OCI-LY3 (cell line): ENCODE results near the gene PROK1.

Experiments
- H2AFZ ChIP-seq: fragments of 200-600, 300-600 bp; shearing (Covaris generic); 2 replicates; pipeline ENCODE4 v1.6.0; 2014; ENCODE audit warnings: antibody characterized with exemption, low read depth, low read length
- H3K27ac ChIP-seq: fragments of 200-600, 300-600 bp; sonication (generic); 2 replicates; pipeline ENCODE4 v1.5.1; 2014; ENCODE audit warnings: mild to moderate bottlenecking, low read length, moderate library complexity, mixed read lengths
- H3K27me3 ChIP-seq: fragments of 200-600, 300-600 bp; sonication (generic); 2 replicates; pipeline ENCODE4 v1.6.1; 2014; ENCODE audit warnings: low read depth, low read length, mixed read lengths
- H3K36me3 ChIP-seq: fragments of 200-600, 300-600 bp; sonication (generic); replicated peaks from 2 replicates; pipeline ENCODE3; 2014; ENCODE audit warnings: low read depth, low read length, mixed read lengths
- H3K4me1 ChIP-seq: fragments of 300-600, 200-600 bp; sonication (generic); 2 replicates; pipeline ENCODE4 v1.6.1; 2014; ENCODE audit warnings: low read length, mixed read lengths
- H3K4me2 ChIP-seq: fragments of 200-600, 300-600 bp; sonication (generic); 2 replicates; pipeline ENCODE4 v1.6.1; 2014; ENCODE audit warnings: low read length, mixed read lengths
- H3K4me3 ChIP-seq: fragments of 300-600, 200-600 bp; sonication (generic); 2 replicates; pipeline ENCODE4 v1.5.1; 2014; ENCODE audit warnings: antibody characterized with exemption, mild to moderate bottlenecking, low read length, moderate library complexity
- H3K79me2 ChIP-seq: fragments of 300-600, 200-600 bp; shearing (Covaris generic); 2 replicates; pipeline ENCODE4 v1.6.1; 2014; ENCODE audit warnings: mild to moderate bottlenecking, low read length, mixed read lengths
- H3K9ac ChIP-seq: fragments of 300-600, 200-600 bp; shearing (Covaris generic); 2 replicates; pipeline ENCODE4 v1.6.0; 2014; ENCODE audit warnings: mild to moderate bottlenecking, low read length, moderate library complexity
- H3K9me3 ChIP-seq: fragments of 200-600, 300-600 bp; shearing (Covaris generic); 2 replicates; pipeline ENCODE4 v1.6.1; 2014; ENCODE audit warnings: low read length, mixed read lengths; ENCODE audit not compliant: insufficient read depth
- H4K20me1 ChIP-seq: fragments of 200-600, 300-600 bp; sonication (generic); 2 replicates; pipeline ENCODE4 v1.6.1; 2016; ENCODE audit warnings: low read length, mixed read lengths; ENCODE audit not compliant: insufficient read depth
- EZH2phosphoT487 ChIP-seq: fragments of 200-600 bp; shearing (Covaris generic); IDR thresholded peaks from 2 replicates; pipeline ENCODE4 v1.6.1; 2018; ENCODE audit warnings: antibody characterized with exemption, mixed run types, low read depth
- TF ChIP-seq, protein P1 (sequence below): fragments of 200-600, 300-600 bp; sonication (generic); IDR thresholded peaks from 2 replicates; pipeline ENCODE4 v1.5.1; 2014; ENCODE audit warnings: antibody characterized with exemption, low read length, low read depth

Gene PROK1

DNA sequence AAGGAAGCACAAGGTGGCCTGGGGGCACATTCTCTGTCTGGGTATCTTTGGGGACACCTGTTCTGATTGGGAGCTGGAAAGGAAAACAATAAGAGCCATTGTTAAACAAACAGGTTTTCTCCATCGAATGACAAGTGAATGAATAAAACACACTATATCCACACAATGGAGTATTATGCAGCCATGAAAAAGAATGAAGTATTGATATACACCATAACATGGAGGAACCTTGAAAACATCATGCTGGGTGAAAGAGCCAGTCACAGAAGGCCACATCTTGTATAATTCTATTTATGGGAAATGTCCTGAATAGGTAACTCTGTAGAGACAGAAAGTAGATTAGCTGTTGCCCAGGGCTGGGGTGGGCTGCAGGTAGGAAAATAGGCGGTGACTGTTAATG, 11.1 kb downstream of the PROK1 start:
- H3K9me3 ChIP-seq: no peaks in the 10 kb centered on the region
- no peak overlapping the region for H3K4me2 ChIP-seq
- peaks cover 4% of the 10 kb centered on the region for H3K4me1 ChIP-seq
- no peak overlapping the region for H2AFZ ChIP-seq
- H3K4me3 ChIP-seq: no peak overlapping the region
- H3K9ac ChIP-seq: no peak overlapping the region
- no peaks in the 10 kb centered on the region for H3K79me2 ChIP-seq
- H3K36me3 ChIP-seq: no peaks in the 10 kb centered on the region
- no peaks in the 10 kb centered on the region for H3K27me3 ChIP-seq
- H4K20me1 ChIP-seq: no peaks in the 10 kb centered on the region
- no peak for TF ChIP-seq EZH2phosphoT487
- TF ChIP-seq, protein P1, sequence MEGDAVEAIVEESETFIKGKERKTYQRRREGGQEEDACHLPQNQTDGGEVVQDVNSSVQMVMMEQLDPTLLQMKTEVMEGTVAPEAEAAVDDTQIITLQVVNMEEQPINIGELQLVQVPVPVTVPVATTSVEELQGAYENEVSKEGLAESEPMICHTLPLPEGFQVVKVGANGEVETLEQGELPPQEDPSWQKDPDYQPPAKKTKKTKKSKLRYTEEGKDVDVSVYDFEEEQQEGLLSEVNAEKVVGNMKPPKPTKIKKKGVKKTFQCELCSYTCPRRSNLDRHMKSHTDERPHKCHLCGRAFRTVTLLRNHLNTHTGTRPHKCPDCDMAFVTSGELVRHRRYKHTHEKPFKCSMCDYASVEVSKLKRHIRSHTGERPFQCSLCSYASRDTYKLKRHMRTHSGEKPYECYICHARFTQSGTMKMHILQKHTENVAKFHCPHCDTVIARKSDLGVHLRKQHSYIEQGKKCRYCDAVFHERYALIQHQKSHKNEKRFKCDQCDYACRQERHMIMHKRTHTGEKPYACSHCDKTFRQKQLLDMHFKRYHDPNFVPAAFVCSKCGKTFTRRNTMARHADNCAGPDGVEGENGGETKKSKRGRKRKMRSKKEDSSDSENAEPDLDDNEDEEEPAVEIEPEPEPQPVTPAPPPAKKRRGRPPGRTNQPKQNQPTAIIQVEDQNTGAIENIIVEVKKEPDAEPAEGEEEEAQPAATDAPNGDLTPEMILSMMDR: no peak
- H3K27ac ChIP-seq: no peak overlapping the region

DNA sequence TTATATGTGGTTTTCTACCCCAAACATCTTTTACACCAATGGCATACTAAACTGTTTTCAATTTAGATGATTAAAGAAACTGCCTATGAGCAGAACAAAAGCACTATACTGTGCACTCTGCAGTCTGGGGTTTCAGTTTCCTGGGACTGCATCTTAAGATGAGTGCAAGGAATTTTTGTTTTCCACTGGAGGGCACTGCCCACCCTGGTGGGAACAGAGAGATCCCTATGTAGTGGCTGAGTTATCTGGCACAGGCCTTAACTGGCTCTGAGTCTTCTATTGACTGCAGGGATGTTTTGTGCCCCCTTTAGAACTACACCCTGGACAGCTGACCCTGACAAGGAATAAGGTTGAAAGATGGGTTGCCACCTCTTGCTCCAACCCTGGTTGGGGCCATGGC, 12.0 kb downstream of the PROK1 start:
- no peak overlapping the region for H3K27ac ChIP-seq

DNA sequence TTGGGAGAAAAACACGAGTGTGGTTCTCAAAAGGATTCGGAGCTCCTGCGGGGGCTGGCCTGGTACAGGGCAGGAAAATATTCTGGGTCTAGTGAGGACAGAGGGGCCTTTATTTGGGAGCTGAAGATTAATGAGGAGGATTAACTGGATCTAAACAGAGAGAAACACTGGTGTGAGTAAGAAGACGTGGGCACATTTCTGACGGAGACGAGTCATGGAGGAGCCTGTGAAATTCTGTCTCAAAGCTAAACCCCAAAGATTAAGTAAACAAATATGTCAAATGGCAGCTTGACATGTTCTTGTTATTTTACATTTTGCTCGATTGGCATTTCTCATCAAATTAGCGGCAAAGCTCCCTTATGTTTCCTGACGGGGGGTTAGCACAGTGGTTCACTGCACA, 12.8 kb downstream of the PROK1 start:
- Histone ChIP-seq H2AFZ (no peak overlapping the region), H3K79me2 (no peaks in the 10 kb centered on the region), H3K36me3 (no peaks in the 10 kb centered on the region), H4K20me1 (no peaks in the 10 kb centered on the region), H3K9me3 (no peaks in the 10 kb centered on the region), H3K9ac (no peak overlapping the region), H3K27ac (no peak overlapping the region), H3K4me1 (peaks cover 4% of the 10 kb centered on the region), H3K27me3 (no peaks in the 10 kb centered on the region), H3K4me2 (no peak overlapping the region), H3K4me3 (no peak overlapping the region)
- no peak for TF ChIP-seq EZH2phosphoT487
- TF ChIP-seq, protein P1: no peak

More for the DNA sequence above, 12.0 kb downstream of the PROK1 start:
- H3K4me2 ChIP-seq: no peak overlapping the region
- H3K36me3 ChIP-seq: no peaks in the 10 kb centered on the region
- H3K79me2 ChIP-seq: no peaks in the 10 kb centered on the region
- no peak overlapping the region for H2AFZ ChIP-seq
- H3K9me3 ChIP-seq: no peaks in the 10 kb centered on the region
- peaks cover 4% of the 10 kb centered on the region for H3K4me1 ChIP-seq
- TF ChIP-seq EZH2phosphoT487: no peak
- TF ChIP-seq, protein P1: no peak
- H3K9ac ChIP-seq: no peak overlapping the region
- H4K20me1 ChIP-seq: no peaks in the 10 kb centered on the region
- H3K27me3 ChIP-seq: no peaks in the 10 kb centered on the region
- H3K4me3 ChIP-seq: no peak overlapping the region

DNA sequence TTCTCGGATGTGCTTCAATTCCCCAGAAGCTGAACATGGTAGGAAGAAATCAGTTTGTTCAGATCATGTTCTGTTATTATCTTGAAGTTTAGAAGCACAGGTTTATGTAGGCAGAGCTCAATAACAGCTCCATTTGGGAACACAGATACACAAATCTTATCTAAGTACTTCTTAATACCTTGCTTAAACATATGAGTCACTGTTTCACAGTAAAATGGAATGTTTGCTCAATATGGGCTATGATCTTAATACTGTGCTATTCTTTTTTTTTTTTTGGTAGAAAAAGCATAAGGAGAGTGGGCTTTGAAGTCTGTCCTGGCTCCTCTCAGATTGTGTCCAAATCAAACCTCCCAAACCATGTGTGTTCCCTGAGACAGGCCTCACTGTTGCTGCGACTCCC, 13.4 kb downstream of the PROK1 start:
- Histone ChIP-seq H3K36me3 (no peaks in the 10 kb centered on the region), H3K27me3 (no peaks in the 10 kb centered on the region), H3K4me1 (peaks cover 4% of the 10 kb centered on the region), H3K4me3 (no peak overlapping the region), H3K9ac (no peak overlapping the region), H3K9me3 (no peaks in the 10 kb centered on the region), H3K27ac (no peak overlapping the region), H3K4me2 (no peak overlapping the region), H4K20me1 (no peaks in the 10 kb centered on the region), H2AFZ (no peak overlapping the region), H3K79me2 (no peaks in the 10 kb centered on the region)
- TF ChIP-seq, protein P1: no peak
- no peak for TF ChIP-seq EZH2phosphoT487
